Astrocyte (in vitro differentiated cells and primary cell): Measurements from ENCODE around the gene ATXN1L.

Experiments used
- EZH2 ChIP-seq: IDR thresholded peaks from 2 replicates; pipeline ENCODE4 v1.6.1; 2012; ENCODE audit warnings: mild to moderate bottlenecking, low read length, inconsistent platforms; ENCODE audit not compliant: insufficient read depth
- TF ChIP-seq, protein P1 (sequence below): IDR thresholded peaks from 2 replicates; pipeline ENCODE4 v1.5.1; 2011; ENCODE audit warnings: low read depth, mild to moderate bottlenecking, inconsistent platforms, low read length, moderate library complexity; ENCODE audit not compliant: insufficient read depth

DNA sequence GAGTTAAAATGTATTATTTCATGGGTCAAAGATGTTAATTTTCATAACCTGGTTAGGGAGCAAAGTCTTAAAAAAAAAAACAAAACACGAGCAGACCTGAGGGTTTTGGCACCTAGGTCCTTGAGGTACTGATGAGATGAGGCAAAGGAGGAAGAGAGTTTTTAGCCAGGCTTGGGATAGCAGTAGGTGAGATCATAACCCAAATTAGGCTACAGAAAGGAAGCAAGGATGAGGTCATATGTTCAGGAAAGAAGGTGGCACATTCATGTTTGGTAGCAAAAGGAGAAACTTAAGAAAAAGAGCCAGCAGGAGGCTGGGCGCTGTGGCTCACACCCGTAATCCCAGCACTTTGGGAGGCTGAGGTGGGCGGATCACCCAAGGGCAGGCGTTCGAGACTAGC is 2.8 kb downstream of the ATXN1L start:
- TF ChIP-seq, protein P1, sequence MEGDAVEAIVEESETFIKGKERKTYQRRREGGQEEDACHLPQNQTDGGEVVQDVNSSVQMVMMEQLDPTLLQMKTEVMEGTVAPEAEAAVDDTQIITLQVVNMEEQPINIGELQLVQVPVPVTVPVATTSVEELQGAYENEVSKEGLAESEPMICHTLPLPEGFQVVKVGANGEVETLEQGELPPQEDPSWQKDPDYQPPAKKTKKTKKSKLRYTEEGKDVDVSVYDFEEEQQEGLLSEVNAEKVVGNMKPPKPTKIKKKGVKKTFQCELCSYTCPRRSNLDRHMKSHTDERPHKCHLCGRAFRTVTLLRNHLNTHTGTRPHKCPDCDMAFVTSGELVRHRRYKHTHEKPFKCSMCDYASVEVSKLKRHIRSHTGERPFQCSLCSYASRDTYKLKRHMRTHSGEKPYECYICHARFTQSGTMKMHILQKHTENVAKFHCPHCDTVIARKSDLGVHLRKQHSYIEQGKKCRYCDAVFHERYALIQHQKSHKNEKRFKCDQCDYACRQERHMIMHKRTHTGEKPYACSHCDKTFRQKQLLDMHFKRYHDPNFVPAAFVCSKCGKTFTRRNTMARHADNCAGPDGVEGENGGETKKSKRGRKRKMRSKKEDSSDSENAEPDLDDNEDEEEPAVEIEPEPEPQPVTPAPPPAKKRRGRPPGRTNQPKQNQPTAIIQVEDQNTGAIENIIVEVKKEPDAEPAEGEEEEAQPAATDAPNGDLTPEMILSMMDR, result no peak
- no peak for TF ChIP-seq EZH2
